AG04449 (cell line): ENCODE data around the gene RETREG2.

Experiments
- CTCF ChIA-PET: fragments of 350-600 bp; formaldehyde crosslinking; extraction: SDS; loops from one replicate; lab custom pipeline; 2021; ENCODE audit warnings: antibody characterized with exemption; lab: Yijun Ruan, JAX
- POLR2A ChIA-PET: fragments of 400-600, 350-600 bp; formaldehyde crosslinking; extraction: SDS; loops from one replicate; lab custom pipeline; 2020; ENCODE audit warnings: antibody characterized with exemption, inconsistent platforms; lab: Yijun Ruan, JAX
- DNase-seq: peaks from one replicate; pipeline ENCODE4 v3.0.0-alpha.2; 2010; ENCODE audit warnings: low read depth, low spot score
- H3K4me3 ChIP-seq: 2 replicates; pipeline ENCODE4 v1.5.1; 2011; ENCODE audit warnings: low read depth, mild to moderate bottlenecking, control low read depth, low read length
- TF ChIP-seq, protein P1 (sequence below): IDR thresholded peaks from one replicate; pipeline ENCODE4 v1.5.1; 2011; ENCODE audit warnings: mild to moderate bottlenecking, moderate library complexity, low read length, control low read depth, inconsistent platforms; ENCODE audit not compliant: insufficient read depth; ENCODE audit errors: missing control alignments

The RETREG2 gene

DNA sequence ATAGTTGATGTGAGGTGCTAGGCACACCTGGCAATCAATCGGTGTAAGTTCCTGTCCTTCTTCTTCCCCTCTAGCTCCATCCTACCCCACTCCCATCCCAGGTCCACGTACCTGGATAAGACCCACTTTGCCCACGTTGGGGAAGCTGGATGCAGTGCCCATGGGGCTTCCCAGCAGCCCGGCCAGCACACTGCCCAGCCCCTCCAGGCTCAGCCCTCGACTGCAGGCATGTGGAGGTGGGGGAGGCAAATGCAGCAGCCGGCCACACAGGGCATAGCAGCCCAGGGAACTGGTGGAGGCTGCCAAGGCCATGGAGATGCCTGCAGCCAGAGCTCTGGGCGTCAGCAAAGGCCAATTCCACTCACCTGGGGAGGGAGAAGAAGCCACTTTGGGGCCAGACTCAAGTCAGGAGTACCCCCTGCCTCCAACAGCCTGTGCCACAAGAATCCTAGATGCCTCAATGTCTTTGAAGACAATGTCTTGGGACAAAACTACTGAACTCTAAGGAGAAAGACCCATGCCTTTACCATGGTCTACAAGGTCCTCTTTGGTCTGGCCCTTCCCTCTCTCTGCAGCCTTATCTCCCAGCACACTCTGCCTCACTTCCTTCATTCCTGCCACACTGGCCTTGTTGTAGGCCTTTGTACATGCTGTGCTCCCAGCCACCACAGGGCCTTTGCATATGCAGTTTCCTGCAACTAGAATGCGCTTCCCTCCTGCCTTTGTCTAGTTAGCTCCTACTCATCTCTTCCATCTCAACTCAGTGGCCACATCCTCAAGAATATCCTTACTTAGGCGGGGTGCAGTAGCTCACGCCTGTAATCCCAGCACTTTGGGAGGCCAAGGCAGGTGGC, 12.8 kb upstream of the RETREG2 start:
- POLR2A ChIA-PET, result no interaction called here
- no peak overlapping the region for H3K4me3 ChIP-seq
- CTCF ChIA-PET, result interaction anchor here (1.2 to 4.8 kb wide), 6 partner anchors 10 to 186 kb away, joined by 3 to 35 read pairs (median 5); partner anchors contain the start of gene CNPPD1
- TF ChIP-seq, protein P1, sequence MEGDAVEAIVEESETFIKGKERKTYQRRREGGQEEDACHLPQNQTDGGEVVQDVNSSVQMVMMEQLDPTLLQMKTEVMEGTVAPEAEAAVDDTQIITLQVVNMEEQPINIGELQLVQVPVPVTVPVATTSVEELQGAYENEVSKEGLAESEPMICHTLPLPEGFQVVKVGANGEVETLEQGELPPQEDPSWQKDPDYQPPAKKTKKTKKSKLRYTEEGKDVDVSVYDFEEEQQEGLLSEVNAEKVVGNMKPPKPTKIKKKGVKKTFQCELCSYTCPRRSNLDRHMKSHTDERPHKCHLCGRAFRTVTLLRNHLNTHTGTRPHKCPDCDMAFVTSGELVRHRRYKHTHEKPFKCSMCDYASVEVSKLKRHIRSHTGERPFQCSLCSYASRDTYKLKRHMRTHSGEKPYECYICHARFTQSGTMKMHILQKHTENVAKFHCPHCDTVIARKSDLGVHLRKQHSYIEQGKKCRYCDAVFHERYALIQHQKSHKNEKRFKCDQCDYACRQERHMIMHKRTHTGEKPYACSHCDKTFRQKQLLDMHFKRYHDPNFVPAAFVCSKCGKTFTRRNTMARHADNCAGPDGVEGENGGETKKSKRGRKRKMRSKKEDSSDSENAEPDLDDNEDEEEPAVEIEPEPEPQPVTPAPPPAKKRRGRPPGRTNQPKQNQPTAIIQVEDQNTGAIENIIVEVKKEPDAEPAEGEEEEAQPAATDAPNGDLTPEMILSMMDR, result no peak
- no peak for DNase-seq

DNA sequence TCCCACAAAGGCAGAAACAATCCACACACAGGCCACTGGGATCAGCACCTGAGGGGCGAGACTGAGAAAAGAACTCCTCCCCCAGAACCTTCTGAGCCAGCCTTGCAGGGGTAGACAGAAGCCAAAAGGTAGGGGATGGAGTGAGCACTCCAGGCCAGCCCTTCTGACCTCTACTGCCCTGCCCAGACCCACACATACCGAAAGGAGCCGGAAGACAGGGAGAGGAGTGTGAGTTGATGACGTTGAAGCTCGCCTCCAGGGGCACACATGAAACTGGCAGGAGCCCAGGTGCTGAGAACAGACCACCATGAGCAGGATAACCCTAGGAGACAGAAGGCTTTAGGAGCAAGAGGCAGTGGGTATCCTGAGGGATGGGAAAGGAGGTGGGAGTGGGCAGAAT, 10.1 kb upstream of the RETREG2 start:
- POLR2A ChIA-PET, result no interaction called here
- H3K4me3 ChIP-seq, result no peak overlapping the region
- CTCF ChIA-PET, result interaction anchor here (5.5 kb wide), 1 partner anchor 132 kb away, joined by 46 read pairs; no protein-coding TSS in a partner anchor
- DNase-seq, result no peak
- TF ChIP-seq, protein P1, result no peak

DNA sequence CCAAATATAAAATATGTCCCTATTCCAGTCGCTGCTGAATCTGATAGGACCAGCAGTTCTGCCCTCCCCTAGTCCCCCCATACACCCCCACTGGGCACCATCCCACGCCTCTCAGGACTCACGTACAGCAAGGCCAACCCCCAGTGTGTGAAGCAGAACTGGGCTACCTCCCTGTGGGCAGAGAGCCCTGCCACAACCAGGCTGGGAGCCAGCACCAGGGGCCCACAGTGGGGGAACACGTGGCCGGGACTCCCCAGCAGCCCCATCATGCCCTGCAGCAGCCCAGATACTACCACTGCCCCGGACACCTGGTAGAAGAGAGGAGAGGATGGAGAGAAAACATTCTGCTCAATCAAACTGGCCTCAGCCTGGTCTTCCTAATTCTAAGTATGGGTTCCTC, 9.5 kb upstream of the RETREG2 start:
- TF ChIP-seq, protein P1, result no peak
- ChIA-PET CTCF (interaction anchor here (1.2 to 9.4 kb wide), 5 partner anchors 8 to 131 kb away, joined by 3 to 154 read pairs (median 46); partner anchors contain the start of gene NHEJ1), POLR2A (no interaction called here)
- DNase-seq, result no peak
- no peak overlapping the region for H3K4me3 ChIP-seq

DNA sequence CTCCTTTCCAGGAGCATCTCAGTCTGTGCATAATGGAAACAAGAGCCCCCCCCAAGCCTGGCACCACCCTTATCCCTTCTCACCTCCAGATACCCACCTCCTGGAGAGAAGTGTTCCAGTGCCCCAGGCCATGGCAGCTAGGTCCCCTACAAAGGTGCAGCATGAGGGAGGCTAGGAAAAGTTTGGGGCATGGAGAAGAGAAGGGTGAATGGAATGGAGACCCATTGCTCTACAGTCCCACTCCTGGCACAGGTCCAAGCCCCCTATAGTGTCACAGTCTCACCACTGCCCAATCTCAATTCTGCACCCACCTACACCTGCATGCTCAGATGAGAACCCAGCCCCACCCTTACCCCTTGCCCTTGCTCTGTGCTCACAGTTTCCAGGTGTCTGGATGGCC, 9.1 kb upstream of the RETREG2 start:
- POLR2A ChIA-PET, result no interaction called here
- DNase-seq, result no peak
- CTCF ChIA-PET, result interaction anchor here (1.2 to 9.4 kb wide), 6 partner anchors 9 to 131 kb away, joined by 3 to 154 read pairs (median 38); partner anchors contain the start of gene NHEJ1
- TF ChIP-seq, protein P1, result no peak
- no peak overlapping the region for H3K4me3 ChIP-seq

DNA sequence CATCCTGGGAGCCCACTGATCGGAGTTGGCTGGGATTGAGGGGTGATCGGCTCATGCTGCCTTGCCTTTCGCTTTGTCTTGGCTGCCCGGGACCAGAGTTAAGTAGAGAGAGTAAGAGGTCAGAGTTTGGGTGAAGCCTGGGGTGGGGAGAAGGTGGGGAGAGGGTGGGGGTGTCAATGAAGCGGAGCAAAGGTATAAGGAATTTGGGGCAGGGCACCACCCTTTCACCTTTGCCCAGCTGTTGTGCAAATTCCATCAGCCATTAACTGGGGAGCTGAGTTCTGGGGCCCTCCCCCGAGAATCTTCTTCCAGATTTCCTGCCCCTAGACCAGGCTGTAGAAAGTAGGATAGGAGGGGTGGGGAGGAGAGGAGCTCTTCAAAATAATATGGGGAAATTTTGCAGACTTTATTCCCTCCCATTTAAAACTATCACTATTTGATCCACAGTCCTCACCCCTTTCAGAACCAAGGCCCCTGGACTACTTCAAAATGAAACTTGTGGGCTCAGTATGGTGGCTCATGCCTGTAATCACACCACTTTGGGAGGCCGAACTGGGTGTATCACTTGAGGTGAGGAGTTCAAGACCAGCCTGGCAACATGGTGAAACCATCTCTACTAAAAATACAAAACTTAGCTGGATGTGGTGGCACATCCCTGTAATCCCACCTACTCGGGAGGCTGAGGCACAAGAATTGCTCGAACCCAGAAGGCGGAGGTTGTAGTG, 8.0 kb upstream of the RETREG2 start, which contains the start of gene SLC23A3:
SLC23A3 (minus strand) TSS at position 100 of the 725 bp plus-strand sequence; CDS start at position 55, 45 bp downstream.
- TF ChIP-seq, protein P1, result no peak
- CTCF ChIA-PET, result interaction anchor here (0.6 to 9.4 kb wide), 27 partner anchors 7 to 360 kb away, joined by 3 to 154 read pairs (median 7); partner anchors contain the start of genes DNAJB2, NHEJ1 and ZFAND2B
- POLR2A ChIA-PET, result interaction anchor here (0.6 kb wide), 1 partner anchor 48 kb away, joined by 3 read pairs; no protein-coding TSS in a partner anchor

More for the DNA sequence above, 8.0 kb upstream of the RETREG2 start, which contains the start of gene SLC23A3:
- H3K4me3 ChIP-seq, result no peak within 1 kb of the TSS
- no peak for DNase-seq
